CD4-positive, alpha-beta T cell treated with Interleukin-6 at 100 ng/mL for 8 hours (primary cell): ENCODE data around the gene STK17A.
"Not testable (repeated sequence)": the region's sequence is repeated elsewhere in the genome, so short reads cannot be mapped to it uniquely, and the experiment has no call there.

ENCODE experiments used
- DNase-seq: peaks from one replicate; pipeline ENCODE4 v3.0.0-alpha.2; 2020; ENCODE audit warnings: mixed read lengths, low spot score

STK17A gene

GRCh38 chr7:43658718-43659548 is 76.0 kb downstream of the STK17A start:
- no peak for DNase-seq

- DNase-seq, result no peak
Observed at GRCh38 chr7:43659549-43659896, 76.6 kb downstream of the STK17A start.

GRCh38 chr7:43660141-43660540 is 77.2 kb downstream of the STK17A start:
- DNase-seq, result no peak

GRCh38 chr7:43664681-43665080 is 81.8 kb downstream of the STK17A start:
- no peak for DNase-seq

- no peak for DNase-seq
Observed at GRCh38 chr7:43666938-43667337, 84.0 kb downstream of the STK17A start.

DNA sequence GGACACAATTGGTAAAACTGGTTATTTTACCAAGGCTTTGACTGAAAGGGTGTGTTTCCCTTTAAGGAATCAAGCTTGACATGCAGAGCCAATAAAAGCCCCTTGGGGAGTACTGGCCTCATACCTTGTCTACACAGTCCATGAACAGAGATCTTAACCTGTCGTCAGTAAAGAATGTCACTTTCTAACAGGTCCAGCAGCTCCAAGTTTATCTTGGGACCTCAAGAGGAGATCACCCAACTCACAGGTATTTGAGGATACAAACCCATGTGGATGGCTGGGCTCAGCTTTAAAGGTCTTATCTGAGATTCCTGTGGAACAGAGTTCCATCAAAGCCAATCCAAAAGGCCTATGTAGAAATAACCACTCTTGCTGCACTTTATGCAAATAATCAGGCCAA is 85.1 kb downstream of the STK17A start:
- DNase-seq, result no peak

GRCh38 chr7:43669286-43670081 is 86.6 kb downstream of the STK17A start:
- DNase-seq, result peak; percentile 62

GRCh38 chr7:43671521-43671920 is 88.6 kb downstream of the STK17A start:
- no peak for DNase-seq

DNA sequence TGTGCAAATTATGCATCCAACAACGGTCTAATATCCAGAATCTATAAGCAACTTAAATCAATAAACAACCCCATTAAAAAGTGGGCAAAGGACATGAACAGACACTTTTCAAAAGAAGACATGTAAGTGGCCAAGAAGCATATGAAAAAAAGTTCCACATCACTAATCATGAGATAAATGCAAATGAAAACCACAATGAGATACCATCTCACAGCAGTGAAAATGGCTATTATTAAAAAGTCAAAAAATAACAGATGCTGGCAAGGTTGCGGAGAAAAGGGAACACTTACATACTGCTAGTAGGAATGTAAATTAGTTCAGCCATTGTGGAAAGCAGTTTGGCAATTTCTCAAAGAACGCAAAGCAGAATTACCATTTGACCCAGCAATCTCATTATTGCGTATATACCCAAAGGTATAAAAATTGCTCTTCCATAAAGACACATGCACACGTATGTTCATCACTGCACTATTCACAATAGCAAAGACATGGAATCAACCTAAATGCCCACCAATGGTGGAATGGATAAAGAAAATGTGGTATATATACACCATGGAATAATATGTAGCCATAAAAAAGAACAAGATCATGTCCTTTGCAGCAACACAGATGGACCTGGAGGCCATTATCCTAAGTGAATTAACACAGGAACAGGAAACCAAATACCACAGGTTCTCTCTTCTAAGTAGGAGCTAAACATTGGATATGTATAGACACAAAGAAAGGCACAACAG is 90.5 kb downstream of the STK17A start:
- not testable (repeated sequence) for DNase-seq

DNA sequence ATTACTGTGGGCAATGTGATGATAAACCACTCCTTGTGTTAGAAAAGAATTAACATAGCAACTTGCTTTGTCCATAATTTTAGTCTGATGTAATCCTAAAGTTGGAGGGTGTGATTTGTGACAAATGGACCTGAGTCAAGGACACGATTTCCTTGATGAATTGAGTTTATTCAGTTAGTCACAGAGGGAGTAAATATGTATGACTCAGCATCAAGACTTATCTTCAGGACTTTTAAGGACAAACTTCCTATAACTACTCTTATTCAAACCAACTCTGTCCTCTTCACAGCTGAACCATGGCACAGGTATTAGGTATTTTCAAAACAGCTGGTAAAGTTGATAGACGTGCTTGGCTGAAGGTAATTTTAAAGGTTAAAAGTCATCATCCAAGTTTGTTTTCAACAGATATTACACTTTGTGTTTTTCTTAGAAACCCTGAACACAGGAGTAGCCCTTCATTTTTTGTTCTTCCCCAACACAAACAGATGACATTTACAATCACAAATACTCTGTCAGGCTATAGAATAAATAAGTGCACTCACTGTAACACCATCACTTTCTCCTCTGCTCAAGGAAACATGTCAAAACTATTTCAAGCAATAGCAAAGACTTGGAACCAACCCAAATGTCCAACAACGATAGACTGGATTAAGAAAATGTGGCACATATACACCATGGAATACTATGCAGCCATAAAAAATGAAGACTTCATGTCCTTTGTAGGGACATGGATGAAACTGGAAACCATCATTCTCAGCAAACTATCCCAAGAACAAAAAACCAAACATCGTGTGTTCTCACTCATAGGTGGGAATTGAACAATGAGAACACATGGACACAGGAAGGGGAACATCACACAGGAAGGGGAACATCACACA is 91.9 kb downstream of the STK17A start:
- DNase-seq, result no peak
